Measurements from ENCODE around the gene IRF2.

IRF2 gene

DNA sequence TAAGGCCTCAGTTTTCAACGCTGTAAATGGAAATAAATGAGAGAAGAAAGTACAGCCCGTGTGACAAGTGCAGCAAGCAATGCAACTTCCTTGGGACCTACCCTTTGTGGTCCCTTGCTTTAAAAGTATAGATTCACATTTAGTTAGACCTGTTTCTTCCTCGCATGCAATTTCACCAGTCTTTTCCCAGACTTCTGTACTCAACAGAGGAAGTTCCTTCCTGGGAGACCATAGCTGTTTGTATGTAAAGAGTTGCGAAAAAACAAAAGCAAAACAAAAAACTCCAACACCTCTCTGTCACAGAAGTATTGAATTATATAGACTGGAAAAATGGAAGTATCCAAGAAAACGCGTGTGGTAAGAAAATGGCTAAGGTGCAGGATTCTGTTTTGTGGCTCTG lies 1.1 kb upstream of the IRF2 start:
- TF ChIP-seq, protein P1, sequence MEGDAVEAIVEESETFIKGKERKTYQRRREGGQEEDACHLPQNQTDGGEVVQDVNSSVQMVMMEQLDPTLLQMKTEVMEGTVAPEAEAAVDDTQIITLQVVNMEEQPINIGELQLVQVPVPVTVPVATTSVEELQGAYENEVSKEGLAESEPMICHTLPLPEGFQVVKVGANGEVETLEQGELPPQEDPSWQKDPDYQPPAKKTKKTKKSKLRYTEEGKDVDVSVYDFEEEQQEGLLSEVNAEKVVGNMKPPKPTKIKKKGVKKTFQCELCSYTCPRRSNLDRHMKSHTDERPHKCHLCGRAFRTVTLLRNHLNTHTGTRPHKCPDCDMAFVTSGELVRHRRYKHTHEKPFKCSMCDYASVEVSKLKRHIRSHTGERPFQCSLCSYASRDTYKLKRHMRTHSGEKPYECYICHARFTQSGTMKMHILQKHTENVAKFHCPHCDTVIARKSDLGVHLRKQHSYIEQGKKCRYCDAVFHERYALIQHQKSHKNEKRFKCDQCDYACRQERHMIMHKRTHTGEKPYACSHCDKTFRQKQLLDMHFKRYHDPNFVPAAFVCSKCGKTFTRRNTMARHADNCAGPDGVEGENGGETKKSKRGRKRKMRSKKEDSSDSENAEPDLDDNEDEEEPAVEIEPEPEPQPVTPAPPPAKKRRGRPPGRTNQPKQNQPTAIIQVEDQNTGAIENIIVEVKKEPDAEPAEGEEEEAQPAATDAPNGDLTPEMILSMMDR (IDR thresholded peaks at IDR 0.05; ENCODE audit: low read depth, low read length): no peak
- peak overlapping the region; percentile 89 to 93 for H3K4me3 ChIP-seq (replicated peaks in 1 of 2; ENCODE audit: low read depth in 2 of 2, low read length in 2 of 2)
- no peak for DNase-seq (ENCODE audit: low read depth in 2 of 2)

DNA sequence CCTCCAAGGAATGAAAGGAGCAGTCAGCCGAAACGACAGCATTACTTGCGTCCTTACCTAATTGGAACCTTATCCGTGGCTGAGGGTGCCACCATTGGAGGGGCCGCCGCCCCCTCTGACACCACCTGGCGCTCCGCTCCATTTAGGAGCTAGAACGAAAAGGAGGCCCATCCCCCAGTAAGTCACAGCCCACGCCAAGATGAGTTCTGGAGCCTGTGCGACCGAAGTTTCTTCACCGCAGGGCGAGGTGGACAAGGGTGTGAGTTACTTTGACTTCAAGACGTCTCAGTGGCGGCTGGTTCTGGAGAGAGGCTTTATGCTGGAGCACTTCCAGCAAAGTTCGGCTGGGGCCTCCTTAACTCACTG lies 729 bp upstream of the IRF2 start:
- peak overlapping the region; percentile 89 to 93 for H3K4me3 ChIP-seq (replicated peaks in 1 of 2; ENCODE audit: low read depth in 2 of 2, low read length in 2 of 2)
- peak; percentile 64 to 67 for DNase-seq (ENCODE audit: low read depth in 2 of 2)
- TF ChIP-seq, protein P1 (IDR thresholded peaks at IDR 0.05; ENCODE audit: low read depth, low read length): no peak

DNA sequence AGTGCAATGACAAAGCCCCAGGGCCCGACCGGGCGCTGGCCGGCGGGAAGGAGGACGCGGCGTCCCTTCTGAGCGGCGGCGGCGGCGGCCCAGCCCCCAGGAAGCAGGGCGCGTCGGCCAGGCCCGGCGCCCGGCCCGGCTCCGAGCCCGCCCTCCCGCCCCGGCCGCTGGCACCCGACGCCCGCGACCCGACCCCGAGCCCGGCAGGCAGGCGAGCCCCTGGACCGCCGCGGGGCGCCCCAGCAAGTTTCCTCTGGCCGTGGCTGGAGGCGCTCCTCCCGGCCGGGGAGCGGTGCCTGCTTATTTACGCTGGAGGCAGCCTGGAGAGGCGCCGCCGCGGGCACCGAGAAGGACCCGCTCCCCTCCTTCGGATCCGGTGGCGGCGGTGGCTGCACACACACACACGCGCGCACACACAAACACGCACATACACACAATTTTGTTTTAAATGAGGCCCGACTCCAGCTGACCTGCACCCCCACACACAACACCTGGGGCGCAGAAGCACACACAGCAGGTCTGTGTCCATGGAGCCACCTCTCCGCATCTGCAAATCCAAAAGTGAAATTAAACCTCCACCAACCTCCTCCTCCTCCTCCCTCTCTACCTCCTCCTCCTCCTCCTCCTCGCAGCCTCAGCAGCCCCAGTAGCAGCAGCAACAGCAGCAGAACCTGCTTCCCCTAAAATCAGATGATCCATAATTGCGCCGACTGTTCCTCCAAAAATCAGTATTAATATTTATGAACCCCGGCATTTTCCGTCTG lies 669 bp downstream of the IRF2 start:
- peak overlapping the region; percentile 92 for H3K4me3 ChIP-seq (replicated peaks in 1 of 2; ENCODE audit: low read depth in 2 of 2, low read length in 2 of 2)
- DNase-seq (ENCODE audit: low read depth in 2 of 2): peak; percentile 45 to 46
- TF ChIP-seq, protein P1 (IDR thresholded peaks at IDR 0.05; ENCODE audit: low read depth, low read length): no peak

DNA sequence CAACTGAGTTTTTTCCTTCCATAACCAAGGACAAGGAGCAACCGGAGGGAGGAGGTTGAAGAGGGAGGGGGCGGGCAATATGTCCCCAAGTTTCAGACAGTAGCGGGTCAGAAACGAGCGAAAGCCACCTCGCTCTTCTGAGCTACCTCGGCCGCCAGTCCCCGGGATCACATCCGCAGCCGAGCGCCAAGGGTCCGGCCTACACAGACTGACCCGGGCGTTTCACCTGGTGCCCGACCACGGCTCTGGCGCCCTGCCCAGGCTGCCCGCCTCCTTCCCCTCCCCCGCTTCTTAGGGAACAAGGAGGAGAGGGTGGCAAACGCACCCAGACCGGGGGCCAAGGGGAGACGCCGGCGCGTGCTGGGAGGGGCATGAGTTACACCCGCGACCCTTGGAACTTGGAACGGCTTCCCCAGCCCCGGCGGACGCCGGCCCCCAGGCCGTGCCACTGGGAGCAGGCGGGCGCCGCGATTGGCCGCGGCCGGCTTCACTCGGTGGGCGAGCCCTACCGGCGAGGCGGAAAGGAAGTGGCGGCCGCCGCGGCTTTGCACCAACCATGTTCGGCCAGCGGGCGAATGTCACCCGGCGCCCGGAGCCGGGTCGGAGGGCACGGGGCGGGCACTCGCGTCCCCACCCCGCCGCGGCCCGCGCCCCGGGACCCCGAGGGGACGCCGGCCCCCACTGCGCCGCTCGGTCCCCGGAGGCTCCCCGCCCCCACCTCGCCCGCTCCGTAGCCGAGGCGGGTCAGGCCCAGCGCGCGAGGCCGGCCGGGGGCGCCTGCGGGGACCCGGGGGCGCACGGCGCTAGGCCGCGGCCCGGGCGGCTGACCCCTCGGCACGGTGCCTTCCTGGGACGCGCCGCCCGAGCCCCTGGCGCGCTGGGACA lies 1.5 kb downstream of the IRF2 start:
- TF ChIP-seq, protein P1 (IDR thresholded peaks at IDR 0.05; ENCODE audit: low read depth, low read length): no peak
- H3K4me3 ChIP-seq (replicated peaks in 1 of 2; ENCODE audit: low read depth in 2 of 2, low read length in 2 of 2): peak overlapping the region; percentile 92
- DNase-seq (ENCODE audit: low read depth in 2 of 2): peak; percentile 58 to 77

DNA sequence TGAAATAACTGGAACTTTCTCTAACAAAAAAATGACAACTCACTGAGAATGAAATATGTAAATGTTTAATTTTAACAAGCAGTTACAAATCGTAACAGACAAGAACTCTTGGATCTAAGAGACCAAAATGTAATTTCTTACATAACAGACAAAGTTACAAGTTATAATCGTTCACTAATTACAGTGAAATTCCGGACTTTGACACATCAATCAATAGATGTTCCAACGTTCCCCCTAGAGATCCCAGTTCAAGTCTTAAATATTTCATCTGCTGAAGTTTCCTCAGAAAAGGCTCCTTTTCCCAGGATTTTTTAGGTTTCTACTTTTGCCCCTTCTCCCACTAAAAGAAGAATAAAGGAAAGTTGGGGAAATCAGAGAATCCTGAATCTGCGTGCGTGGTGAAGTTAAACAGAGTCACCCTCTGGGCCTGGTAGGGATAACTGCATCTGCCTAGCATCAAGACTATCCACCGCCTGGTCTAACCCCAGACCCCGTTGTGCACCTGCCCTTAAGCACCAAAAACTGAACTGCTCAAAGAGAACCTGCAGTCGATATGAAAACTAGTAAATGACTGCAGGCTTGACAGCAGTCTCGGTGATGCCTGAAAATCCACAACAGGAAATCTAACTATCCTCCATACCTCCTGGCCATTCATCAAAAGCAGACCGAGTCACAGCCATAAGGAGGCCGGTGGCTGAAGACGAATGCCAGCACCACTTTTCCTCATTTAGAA lies 2.3 kb downstream of the IRF2 start:
- TF ChIP-seq, protein P1 (IDR thresholded peaks at IDR 0.05; ENCODE audit: low read depth, low read length): no peak
- H3K4me3 ChIP-seq (replicated peaks in 1 of 2; ENCODE audit: low read depth in 2 of 2, low read length in 2 of 2): peak overlapping the region; percentile 84 to 92
- peak; percentile 26 to 46 for DNase-seq (ENCODE audit: low read depth in 2 of 2)

DNA sequence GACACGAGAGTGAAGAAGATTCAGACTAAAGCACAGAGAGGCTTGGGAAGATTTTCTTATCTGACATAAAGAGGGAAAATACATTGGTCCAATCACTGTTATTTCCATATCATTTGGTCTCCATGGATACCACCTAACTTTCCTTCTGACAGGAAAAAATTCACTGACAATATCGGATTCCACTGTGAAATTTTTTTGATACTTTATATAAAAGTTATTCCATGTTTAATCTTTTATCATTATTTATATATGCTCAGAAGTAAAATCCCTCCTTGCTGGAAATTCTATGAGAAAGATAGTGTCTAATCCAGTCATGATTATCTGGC lies 3.6 kb downstream of the IRF2 start:
- DNase-seq (ENCODE audit: low read depth in 2 of 2): no peak
- TF ChIP-seq, protein P1 (IDR thresholded peaks at IDR 0.05; ENCODE audit: low read depth, low read length): no peak
- H3K4me3 ChIP-seq (replicated peaks in 1 of 2; ENCODE audit: low read depth in 2 of 2, low read length in 2 of 2): no peak overlapping the region
